ENCODE data around the gene JKAMP. TPM values are rescaled to one million over a fixed set of nuclear protein-coding genes. Genes with fewer than 3 reads are reported as not detected.

Gene JKAMP
- total and polyA plus RNA-seq, 2 donors (not counting 3 experiments of a cell fraction or from before 2014, with no cell fraction given) = 30.8 to 160 TPM

GRCh38 chr14:59460378-59460777, 23.9 kb upstream of the JKAMP start:
- H3K4me2 ChIP-seq (ENCODE audit: insufficient read depth, low read length) = no peak overlapping the region
- ChIA-PET POLR2A (no interaction called here), CTCF (no interaction called here)
- H3K9me3 ChIP-seq (replicated peaks; ENCODE audit: control insufficient read depth, insufficient read depth, low read length) = no peaks in the 10 kb centered on the region
- no peaks in the 10 kb centered on the region for H3K36me3 ChIP-seq (ENCODE audit: control insufficient read depth in 2 of 2, extremely low read depth in 1 of 2, insufficient read depth in 2 of 2, low read length in 2 of 2)
- no peak for FAIRE-seq
- H3K27ac ChIP-seq (ENCODE audit: insufficient read depth, low read depth, low read length) = no peak overlapping the region
- no peaks in the 10 kb centered on the region for H3K27me3 ChIP-seq (ENCODE audit: control insufficient read depth in 2 of 2, insufficient read depth in 2 of 2, low read length in 2 of 2)
- no peak overlapping the region for H3K9ac ChIP-seq (replicated peaks; ENCODE audit: extremely low read depth, insufficient read depth, low read length)
- TF ChIP-seq EZH2 (IDR thresholded peaks at IDR 0.05; ENCODE audit: borderline replicate concordance, low read depth, low read length, severe bottlenecking) (no peak), JUN (IDR thresholded peaks at IDR 0.05; ENCODE audit: borderline replicate concordance, insufficient read depth, insufficient read length, low read depth) (no peak), MAX (IDR thresholded peaks at IDR 0.05; ENCODE audit: insufficient read depth, insufficient read length) (no peak), POLR2A (IDR thresholded peaks at IDR 0.05; ENCODE audit: low read depth, low read length) (no peak), CTCF (IDR thresholded peaks at IDR 0.05; ENCODE audit: extremely low read depth in 1 of 2, insufficient read depth in 1 of 2, low read depth in 1 of 2, low read length in 2 of 2) (no peak), GATA2 (IDR thresholded peaks at IDR 0.05; ENCODE audit: insufficient read depth, insufficient read length, low read depth, low read length) (no peak)
- no peaks in the 10 kb centered on the region for H3K9me1 ChIP-seq (replicated peaks; ENCODE audit: control insufficient read depth, extremely low read depth, insufficient read depth, low read length)
- no peak for DNase-seq (ENCODE audit: low read depth, low spot score)
- intact Hi-C loops (cut with micrococcal nuclease) = no loop called here
- BruUV-seq (replicated peaks) = no TSS peak
- no peak overlapping the region for H3K4me3 ChIP-seq (replicated peaks in 1 of 3; ENCODE audit: insufficient read depth in 1 of 3, low read depth in 1 of 3, low read length in 3 of 3)
- no peaks in the 10 kb centered on the region for H4K20me1 ChIP-seq (replicated peaks; ENCODE audit: control insufficient read depth, extremely low read depth, insufficient read depth, low read length)
- peaks cover 5% of the 10 kb centered on the region for H3K4me1 ChIP-seq (ENCODE audit: control insufficient read depth, extremely low read depth, insufficient read depth, low read length)
- dilution Hi-C loops (cut with MboI; ENCODE audit: extremely low pct_ligation_motif_present, low sequenced_read_pairs) = no loop called here
- no peaks in the 10 kb centered on the region for H3K79me2 ChIP-seq (ENCODE audit: control insufficient read depth, insufficient read depth, low read length)
- H2AFZ ChIP-seq (ENCODE audit: low read depth, low read length) = no peak overlapping the region

- Histone ChIP-seq H4K20me1 (replicated peaks; ENCODE audit: control insufficient read depth, extremely low read depth, insufficient read depth, low read length) (no peaks in the 10 kb centered on the region), H3K4me1 (ENCODE audit: control insufficient read depth, extremely low read depth, insufficient read depth, low read length) (peaks cover 5% of the 10 kb centered on the region), H3K27ac (ENCODE audit: insufficient read depth, low read depth, low read length) (no peak overlapping the region), H3K4me3 (replicated peaks in 1 of 3; ENCODE audit: insufficient read depth in 1 of 3, low read depth in 1 of 3, low read length in 3 of 3) (no peak overlapping the region), H3K9me1 (replicated peaks; ENCODE audit: control insufficient read depth, extremely low read depth, insufficient read depth, low read length) (no peaks in the 10 kb centered on the region), H2AFZ (ENCODE audit: low read depth, low read length) (no peak overlapping the region), H3K4me2 (ENCODE audit: insufficient read depth, low read length) (no peak overlapping the region), H3K9me3 (replicated peaks; ENCODE audit: control insufficient read depth, insufficient read depth, low read length) (no peaks in the 10 kb centered on the region), H3K36me3 (ENCODE audit: control insufficient read depth in 2 of 2, extremely low read depth in 1 of 2, insufficient read depth in 2 of 2, low read length in 2 of 2) (no peaks in the 10 kb centered on the region), H3K9ac (replicated peaks; ENCODE audit: extremely low read depth, insufficient read depth, low read length) (no peak overlapping the region), H3K79me2 (ENCODE audit: control insufficient read depth, insufficient read depth, low read length) (no peaks in the 10 kb centered on the region), H3K27me3 (ENCODE audit: control insufficient read depth in 2 of 2, insufficient read depth in 2 of 2, low read length in 2 of 2) (no peaks in the 10 kb centered on the region)
- ChIA-PET POLR2A (no interaction called here), CTCF (interaction anchor here (1.2 kb wide), 1 partner anchor 226 kb away, joined by 3 read pairs; no protein-coding TSS in a partner anchor)
- dilution Hi-C loops (cut with MboI; ENCODE audit: extremely low pct_ligation_motif_present, low sequenced_read_pairs) = no loop called here
- no TSS peak for BruUV-seq (replicated peaks)
- no peak for TF ChIP-seq MYC (IDR thresholded peaks at IDR 0.05; ENCODE audit: low read depth, low read length)
- TF ChIP-seq GATA2 (IDR thresholded peaks at IDR 0.05; ENCODE audit: insufficient read depth, insufficient read length, low read depth, low read length) = no peak
- TF ChIP-seq CTCF (IDR thresholded peaks at IDR 0.05; ENCODE audit: extremely low read depth in 1 of 2, insufficient read depth in 1 of 2, low read depth in 1 of 2, low read length in 2 of 2) = no peak
- no peak for TF ChIP-seq FOS (IDR thresholded peaks at IDR 0.05; ENCODE audit: borderline replicate concordance, insufficient read depth, low read length)
- TF ChIP-seq POLR2AphosphoS5 (IDR thresholded peaks at IDR 0.05; ENCODE audit: insufficient read depth, low read depth, low read length) = no peak
- TF ChIP-seq EZH2 (IDR thresholded peaks at IDR 0.05; ENCODE audit: borderline replicate concordance, low read depth, low read length, severe bottlenecking) = no peak
- no peak for TF ChIP-seq JUN (IDR thresholded peaks at IDR 0.05; ENCODE audit: borderline replicate concordance, insufficient read depth, insufficient read length, low read depth)
- no peak for TF ChIP-seq POLR2A (IDR thresholded peaks at IDR 0.05; ENCODE audit: low read depth, low read length)
- TF ChIP-seq MAX (IDR thresholded peaks at IDR 0.05; ENCODE audit: insufficient read depth, insufficient read length) = no peak
- peak; percentile 12 for FAIRE-seq
- intact Hi-C loops (cut with micrococcal nuclease) = no loop called here
- no peak for DNase-seq (ENCODE audit: low read depth, low spot score)
Observed at GRCh38 chr14:59461891-59462290, 22.4 kb upstream of the JKAMP start.

Measured in endothelial cell of umbilical vein (primary cell).